PFSK-1 (cell line): Measurements from ENCODE around the gene EIF4A2.

Experiments used
- FOXP2 ChIP-seq: optimal IDR thresholded peaks from 2 replicates; pipeline ENCODE3; 2011; ENCODE audit warnings: borderline replicate concordance, control low read depth, inconsistent platforms; ENCODE audit not compliant: insufficient read depth; ENCODE audit errors: extremely low read length, extremely low read depth
- POLR2AphosphoS5 ChIP-seq: IDR thresholded peaks from 2 replicates; pipeline ENCODE4 v1.6.1; 2012; ENCODE audit warnings: low read depth, mild to moderate bottlenecking, control low read depth, low read length, moderate library complexity
- SIN3A ChIP-seq: IDR thresholded peaks from 2 replicates; pipeline ENCODE4 v1.6.1; 2012; ENCODE audit warnings: mild to moderate bottlenecking, low read length, moderate library complexity, borderline replicate concordance; ENCODE audit not compliant: insufficient read depth
- TAF1 ChIP-seq: IDR thresholded peaks from 2 replicates; pipeline ENCODE4 v1.6.1; 2012; ENCODE audit warnings: low read length, control low read depth, borderline replicate concordance; ENCODE audit not compliant: insufficient read depth
- TF ChIP-seq, protein P1 (sequence below), 2 experiments: IDR thresholded peaks; 2 replicates each; pipeline versions ENCODE4 v1.6.1 to v1.8.0; 2011 to 2012; ENCODE audit warnings: low read depth in 2 of 2, low read length in 2 of 2, control low read depth in 1 of 2, inconsistent platforms in 1 of 2, mild to moderate bottlenecking in 1 of 2, moderate library complexity in 1 of 2; ENCODE audit not compliant: insufficient read depth in 1 of 2

Gene EIF4A2

DNA sequence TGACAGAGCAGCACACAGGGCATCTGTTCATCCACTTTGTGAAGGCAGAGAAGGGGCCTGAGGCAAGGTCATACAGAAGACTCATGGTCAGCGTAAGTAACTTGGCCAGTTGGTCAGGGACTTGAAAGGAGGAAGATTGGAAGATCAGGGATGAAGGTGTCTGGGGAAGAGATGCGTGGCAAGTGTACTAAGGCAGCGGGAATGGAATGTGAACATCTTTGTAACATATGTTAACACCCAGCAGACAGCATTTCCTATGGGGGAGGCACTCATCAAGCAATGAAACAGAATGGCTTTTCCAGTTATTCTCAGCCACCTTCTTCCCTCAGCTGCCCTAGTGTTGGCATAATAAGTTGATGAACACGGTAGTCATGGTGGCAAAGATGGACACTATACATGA, 30.7 kb downstream of the EIF4A2 start:
- no peak for TF ChIP-seq POLR2AphosphoS5
- TF ChIP-seq SIN3A = no peak
- TF ChIP-seq, protein P1, sequence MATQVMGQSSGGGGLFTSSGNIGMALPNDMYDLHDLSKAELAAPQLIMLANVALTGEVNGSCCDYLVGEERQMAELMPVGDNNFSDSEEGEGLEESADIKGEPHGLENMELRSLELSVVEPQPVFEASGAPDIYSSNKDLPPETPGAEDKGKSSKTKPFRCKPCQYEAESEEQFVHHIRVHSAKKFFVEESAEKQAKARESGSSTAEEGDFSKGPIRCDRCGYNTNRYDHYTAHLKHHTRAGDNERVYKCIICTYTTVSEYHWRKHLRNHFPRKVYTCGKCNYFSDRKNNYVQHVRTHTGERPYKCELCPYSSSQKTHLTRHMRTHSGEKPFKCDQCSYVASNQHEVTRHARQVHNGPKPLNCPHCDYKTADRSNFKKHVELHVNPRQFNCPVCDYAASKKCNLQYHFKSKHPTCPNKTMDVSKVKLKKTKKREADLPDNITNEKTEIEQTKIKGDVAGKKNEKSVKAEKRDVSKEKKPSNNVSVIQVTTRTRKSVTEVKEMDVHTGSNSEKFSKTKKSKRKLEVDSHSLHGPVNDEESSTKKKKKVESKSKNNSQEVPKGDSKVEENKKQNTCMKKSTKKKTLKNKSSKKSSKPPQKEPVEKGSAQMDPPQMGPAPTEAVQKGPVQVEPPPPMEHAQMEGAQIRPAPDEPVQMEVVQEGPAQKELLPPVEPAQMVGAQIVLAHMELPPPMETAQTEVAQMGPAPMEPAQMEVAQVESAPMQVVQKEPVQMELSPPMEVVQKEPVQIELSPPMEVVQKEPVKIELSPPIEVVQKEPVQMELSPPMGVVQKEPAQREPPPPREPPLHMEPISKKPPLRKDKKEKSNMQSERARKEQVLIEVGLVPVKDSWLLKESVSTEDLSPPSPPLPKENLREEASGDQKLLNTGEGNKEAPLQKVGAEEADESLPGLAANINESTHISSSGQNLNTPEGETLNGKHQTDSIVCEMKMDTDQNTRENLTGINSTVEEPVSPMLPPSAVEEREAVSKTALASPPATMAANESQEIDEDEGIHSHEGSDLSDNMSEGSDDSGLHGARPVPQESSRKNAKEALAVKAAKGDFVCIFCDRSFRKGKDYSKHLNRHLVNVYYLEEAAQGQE (IDR thresholded peaks at IDR 0.05; ENCODE audit: insufficient read depth in 1 of 2, low read depth in 2 of 2, low read length in 2 of 2) = no peak
- TF ChIP-seq FOXP2 = no peak
- no peak for TF ChIP-seq TAF1

DNA sequence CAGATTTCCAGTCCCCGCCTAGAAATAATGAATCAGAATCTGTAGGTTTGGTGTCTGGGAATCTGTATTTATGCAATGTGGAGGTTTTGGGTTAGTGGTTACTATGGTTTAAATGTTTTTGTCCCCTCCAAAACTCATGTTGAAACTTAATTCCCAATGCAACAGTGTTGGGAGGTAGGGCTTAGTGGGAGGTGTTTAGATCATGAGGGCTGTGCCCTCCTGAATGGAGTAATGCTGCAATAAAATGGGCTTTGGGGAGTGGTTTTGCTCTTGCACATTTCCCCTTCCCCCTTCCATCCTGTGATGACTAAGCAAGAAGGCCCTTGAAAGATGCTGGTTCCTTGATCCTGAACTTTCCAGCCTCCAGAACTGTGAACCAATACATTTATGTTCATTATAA, 32.1 kb downstream of the EIF4A2 start:
- TF ChIP-seq SIN3A (no peak), POLR2AphosphoS5 (no peak), FOXP2 (no peak), TAF1 (no peak)
- TF ChIP-seq, protein P1 (IDR thresholded peaks at IDR 0.05; ENCODE audit: insufficient read depth in 1 of 2, low read depth in 2 of 2, low read length in 2 of 2) = no peak

DNA sequence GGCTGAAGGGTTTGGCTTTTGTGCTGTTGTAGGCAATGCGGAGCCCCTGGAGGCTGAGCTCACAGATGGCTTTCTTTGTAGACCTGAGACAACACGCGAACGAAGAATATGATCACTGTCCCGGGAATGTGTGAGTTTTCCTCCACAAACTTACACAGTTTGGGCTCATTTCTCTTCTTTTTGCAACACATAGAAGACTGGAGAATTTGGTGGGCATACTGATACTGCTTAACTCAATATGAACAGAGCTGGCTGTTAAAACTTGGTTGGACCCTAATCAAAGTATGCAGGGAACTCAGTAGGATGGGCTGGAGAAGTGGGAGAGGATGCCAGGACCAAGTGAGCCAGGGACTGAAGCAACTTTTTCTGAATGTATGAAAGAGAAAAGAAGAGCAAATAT, 35.1 kb downstream of the EIF4A2 start:
- TF ChIP-seq, protein P1 (IDR thresholded peaks at IDR 0.05; ENCODE audit: insufficient read depth in 1 of 2, low read depth in 2 of 2, low read length in 2 of 2) = no peak
- no peak for TF ChIP-seq SIN3A
- no peak for TF ChIP-seq TAF1
- no peak for TF ChIP-seq POLR2AphosphoS5

DNA sequence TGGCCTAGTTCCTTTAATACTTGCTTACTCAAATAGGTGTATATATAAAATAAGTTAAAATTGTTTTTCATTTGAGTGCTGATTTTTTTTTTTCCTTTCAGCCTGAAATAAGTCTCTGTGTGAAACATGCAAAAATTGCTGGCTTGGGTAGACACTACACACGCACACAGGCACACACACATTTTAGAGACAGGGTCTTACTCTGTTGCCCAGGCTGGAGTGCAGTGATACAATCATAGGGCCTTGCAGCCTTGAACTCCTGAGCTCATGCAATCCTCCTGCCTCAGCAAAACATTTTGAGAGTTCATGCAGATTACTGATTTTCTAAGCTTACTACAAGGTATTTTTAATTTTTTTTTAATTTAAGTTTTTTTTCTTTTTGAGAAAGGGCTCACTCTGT, 35.6 kb downstream of the EIF4A2 start:
- TF ChIP-seq POLR2AphosphoS5 = no peak
- TF ChIP-seq, protein P1 (IDR thresholded peaks at IDR 0.05; ENCODE audit: insufficient read depth in 1 of 2, low read depth in 2 of 2, low read length in 2 of 2) = no peak
- TF ChIP-seq SIN3A = no peak
- TF ChIP-seq FOXP2 = no peak
- no peak for TF ChIP-seq TAF1

DNA sequence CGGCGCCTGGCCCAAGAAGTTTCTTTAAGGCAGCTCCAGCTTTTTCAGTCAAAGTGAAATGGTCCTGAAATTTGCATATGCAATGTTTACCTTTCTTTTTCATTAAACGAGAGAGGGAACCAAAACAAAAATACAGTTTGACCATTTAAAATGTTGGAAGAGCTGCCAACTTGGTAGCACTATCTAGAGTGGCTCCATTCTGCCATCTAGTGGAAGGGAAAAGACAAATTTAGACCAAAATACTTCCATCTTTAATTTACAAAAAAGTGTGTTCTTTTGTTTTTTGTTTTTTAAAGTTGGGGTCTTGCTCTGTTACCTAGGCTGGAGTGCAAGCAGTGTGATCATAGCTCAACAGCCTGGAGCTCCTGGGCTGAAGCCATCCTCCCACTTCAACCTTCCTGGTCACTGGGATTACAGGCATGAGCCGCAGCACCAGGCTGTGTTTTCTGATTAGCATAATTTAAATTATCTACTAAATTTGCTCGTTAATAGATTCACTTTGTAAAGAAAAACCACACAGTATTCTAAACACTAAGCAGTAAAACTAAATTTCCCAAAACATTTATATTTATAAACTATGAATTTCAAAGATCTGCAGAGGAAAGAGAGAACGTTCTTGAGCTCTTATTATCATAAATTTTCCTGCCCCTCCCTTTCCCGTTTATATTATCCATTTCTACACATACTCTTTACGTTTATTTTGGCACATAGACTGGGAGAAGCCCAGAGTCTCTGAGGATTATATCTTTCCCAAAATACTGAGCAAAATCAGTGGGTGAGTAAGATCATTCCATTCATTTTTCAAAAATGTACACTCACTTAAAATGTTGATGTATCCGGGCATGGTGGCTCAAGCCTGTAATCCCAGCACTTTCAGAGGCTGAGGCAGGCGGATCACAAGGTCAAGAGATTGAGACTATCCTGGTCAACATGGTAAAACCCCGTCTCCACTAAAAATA, 38.3 kb downstream of the EIF4A2 start:
- no peak for TF ChIP-seq POLR2AphosphoS5
